ENCODE data around the gene CPOX. TPM values are rescaled to one million over a fixed set of nuclear protein-coding genes. Genes with fewer than 3 reads are reported as not detected.

Gene CPOX
- total and polyA plus RNA-seq, 2 experiments from 2014 or later: 13.3 to 38.3 TPM

DNA sequence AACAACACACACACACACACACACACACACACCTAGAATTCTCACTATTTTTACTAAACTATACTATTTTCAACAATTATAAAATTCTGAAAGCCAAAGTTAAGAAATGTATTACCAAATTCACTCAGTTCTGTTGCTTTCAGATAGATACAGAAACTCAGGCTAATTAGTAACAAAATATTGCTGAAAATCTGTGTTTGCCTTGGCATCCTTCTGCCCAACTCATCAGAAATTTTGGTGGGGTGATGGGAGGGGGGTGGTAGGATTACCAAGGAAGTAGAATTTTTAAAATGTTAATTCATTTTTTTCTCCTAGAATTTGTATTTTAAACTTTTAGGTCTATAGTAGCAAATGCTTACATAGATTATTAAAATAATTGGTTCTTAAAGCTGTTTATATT is 2.7 kb upstream of the CPOX start (continued):
- TF ChIP-seq, protein P1, sequence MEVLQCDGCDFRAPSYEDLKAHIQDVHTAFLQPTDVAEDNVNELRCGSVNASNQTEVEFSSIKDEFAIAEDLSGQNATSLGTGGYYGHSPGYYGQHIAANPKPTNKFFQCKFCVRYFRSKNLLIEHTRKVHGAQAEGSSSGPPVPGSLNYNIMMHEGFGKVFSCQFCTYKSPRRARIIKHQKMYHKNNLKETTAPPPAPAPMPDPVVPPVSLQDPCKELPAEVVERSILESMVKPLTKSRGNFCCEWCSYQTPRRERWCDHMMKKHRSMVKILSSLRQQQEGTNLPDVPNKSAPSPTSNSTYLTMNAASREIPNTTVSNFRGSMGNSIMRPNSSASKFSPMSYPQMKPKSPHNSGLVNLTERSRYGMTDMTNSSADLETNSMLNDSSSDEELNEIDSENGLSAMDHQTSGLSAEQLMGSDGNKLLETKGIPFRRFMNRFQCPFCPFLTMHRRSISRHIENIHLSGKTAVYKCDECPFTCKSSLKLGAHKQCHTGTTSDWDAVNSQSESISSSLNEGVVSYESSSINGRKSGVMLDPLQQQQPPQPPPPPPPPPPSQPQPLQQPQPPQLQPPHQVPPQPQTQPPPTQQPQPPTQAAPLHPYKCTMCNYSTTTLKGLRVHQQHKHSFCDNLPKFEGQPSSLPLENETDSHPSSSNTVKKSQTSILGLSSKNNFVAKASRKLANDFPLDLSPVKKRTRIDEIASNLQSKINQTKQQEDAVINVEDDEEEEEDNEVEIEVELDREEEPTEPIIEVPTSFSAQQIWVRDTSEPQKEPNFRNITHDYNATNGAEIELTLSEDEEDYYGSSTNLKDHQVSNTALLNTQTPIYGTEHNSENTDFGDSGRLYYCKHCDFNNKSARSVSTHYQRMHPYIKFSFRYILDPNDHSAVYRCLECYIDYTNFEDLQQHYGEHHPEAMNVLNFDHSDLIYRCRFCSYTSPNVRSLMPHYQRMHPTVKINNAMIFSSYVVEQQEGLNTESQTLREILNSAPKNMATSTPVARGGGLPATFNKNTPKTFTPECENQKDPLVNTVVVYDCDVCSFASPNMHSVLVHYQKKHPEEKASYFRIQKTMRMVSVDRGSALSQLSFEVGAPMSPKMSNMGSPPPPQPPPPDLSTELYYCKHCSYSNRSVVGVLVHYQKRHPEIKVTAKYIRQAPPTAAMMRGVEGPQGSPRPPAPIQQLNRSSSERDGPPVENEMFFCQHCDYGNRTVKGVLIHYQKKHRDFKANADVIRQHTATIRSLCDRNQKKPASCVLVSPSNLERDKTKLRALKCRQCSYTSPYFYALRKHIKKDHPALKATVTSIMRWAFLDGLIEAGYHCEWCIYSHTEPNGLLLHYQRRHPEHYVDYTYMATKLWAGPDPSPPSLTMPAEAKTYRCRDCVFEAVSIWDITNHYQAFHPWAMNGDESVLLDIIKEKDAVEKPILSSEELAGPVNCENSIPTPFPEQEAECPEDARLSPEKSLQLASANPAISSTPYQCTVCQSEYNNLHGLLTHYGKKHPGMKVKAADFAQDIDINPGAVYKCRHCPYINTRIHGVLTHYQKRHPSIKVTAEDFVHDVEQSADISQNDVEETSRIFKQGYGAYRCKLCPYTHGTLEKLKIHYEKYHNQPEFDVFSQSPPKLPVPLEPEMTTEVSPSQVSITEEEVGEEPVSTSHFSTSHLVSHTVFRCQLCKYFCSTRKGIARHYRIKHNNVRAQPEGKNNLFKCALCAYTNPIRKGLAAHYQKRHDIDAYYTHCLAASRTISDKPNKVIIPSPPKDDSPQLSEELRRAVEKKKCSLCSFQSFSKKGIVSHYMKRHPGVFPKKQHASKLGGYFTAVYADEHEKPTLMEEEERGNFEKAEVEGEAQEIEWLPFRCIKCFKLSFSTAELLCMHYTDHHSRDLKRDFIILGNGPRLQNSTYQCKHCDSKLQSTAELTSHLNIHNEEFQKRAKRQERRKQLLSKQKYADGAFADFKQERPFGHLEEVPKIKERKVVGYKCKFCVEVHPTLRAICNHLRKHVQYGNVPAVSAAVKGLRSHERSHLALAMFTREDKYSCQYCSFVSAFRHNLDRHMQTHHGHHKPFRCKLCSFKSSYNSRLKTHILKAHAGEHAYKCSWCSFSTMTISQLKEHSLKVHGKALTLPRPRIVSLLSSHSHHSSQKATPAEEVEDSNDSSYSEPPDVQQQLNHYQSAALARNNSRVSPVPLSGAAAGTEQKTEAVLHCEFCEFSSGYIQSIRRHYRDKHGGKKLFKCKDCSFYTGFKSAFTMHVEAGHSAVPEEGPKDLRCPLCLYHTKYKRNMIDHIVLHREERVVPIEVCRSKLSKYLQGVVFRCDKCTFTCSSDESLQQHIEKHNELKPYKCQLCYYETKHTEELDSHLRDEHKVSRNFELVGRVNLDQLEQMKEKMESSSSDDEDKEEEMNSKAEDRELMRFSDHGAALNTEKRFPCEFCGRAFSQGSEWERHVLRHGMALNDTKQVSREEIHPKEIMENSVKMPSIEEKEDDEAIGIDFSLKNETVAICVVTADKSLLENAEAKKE (CRISPR knock-in tag; IDR thresholded peaks at IDR 0.05): no peak
- TF ChIP-seq JUNB (IDR thresholded peaks at IDR 0.05; ENCODE audit: unreplicated experiment): no peak
- TF ChIP-seq ZNF114 (CRISPR knock-in tag; IDR thresholded peaks at IDR 0.05): no peak
- TF ChIP-seq STAT1 (IDR thresholded peaks at IDR 0.05; ENCODE audit: unreplicated experiment): no peak
- no peak for TF ChIP-seq EZH2phosphoT487 (IDR thresholded peaks at IDR 0.05; ENCODE audit: unreplicated experiment)
- no peak for TF ChIP-seq NANOG (IDR thresholded peaks at IDR 0.05; ENCODE audit: borderline replicate concordance)
- TF ChIP-seq ZNF331 (CRISPR knock-in tag; IDR thresholded peaks at IDR 0.05; ENCODE audit: low read depth): no peak
- no peak for TF ChIP-seq POLR2AphosphoS5 (IDR thresholded peaks at IDR 0.05; ENCODE audit: low read depth)
- TF ChIP-seq, protein P2, sequence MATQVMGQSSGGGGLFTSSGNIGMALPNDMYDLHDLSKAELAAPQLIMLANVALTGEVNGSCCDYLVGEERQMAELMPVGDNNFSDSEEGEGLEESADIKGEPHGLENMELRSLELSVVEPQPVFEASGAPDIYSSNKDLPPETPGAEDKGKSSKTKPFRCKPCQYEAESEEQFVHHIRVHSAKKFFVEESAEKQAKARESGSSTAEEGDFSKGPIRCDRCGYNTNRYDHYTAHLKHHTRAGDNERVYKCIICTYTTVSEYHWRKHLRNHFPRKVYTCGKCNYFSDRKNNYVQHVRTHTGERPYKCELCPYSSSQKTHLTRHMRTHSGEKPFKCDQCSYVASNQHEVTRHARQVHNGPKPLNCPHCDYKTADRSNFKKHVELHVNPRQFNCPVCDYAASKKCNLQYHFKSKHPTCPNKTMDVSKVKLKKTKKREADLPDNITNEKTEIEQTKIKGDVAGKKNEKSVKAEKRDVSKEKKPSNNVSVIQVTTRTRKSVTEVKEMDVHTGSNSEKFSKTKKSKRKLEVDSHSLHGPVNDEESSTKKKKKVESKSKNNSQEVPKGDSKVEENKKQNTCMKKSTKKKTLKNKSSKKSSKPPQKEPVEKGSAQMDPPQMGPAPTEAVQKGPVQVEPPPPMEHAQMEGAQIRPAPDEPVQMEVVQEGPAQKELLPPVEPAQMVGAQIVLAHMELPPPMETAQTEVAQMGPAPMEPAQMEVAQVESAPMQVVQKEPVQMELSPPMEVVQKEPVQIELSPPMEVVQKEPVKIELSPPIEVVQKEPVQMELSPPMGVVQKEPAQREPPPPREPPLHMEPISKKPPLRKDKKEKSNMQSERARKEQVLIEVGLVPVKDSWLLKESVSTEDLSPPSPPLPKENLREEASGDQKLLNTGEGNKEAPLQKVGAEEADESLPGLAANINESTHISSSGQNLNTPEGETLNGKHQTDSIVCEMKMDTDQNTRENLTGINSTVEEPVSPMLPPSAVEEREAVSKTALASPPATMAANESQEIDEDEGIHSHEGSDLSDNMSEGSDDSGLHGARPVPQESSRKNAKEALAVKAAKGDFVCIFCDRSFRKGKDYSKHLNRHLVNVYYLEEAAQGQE (IDR thresholded peaks at IDR 0.05; ENCODE audit: unreplicated experiment): no peak

Data from GM23338 (cell line).